OCI-LY1 (cell line): ENCODE results near the gene TMEM190.
A peak's percentile ranks its signal among the peaks of the same experiment; 100 is the strongest.

Experiments
- H2AFZ ChIP-seq: fragments of 200-600 bp; sonication (generic), shearing (Covaris generic); 2 replicates; pipeline ENCODE4 v1.6.0; 2014; ENCODE audit warnings: antibody characterized with exemption, mild to moderate bottlenecking, low read length
- H3F3A ChIP-seq: fragments of 200-600 bp; sonication (generic), shearing (Covaris generic); 2 replicates; pipeline ENCODE4 v1.6.0; 2014; ENCODE audit warnings: mild to moderate bottlenecking, antibody characterized with exemption, low read length, moderate library complexity; ENCODE audit not compliant: insufficient read depth
- H3K27ac ChIP-seq: fragments of 200-600 bp; sonication (generic); 2 replicates; pipeline ENCODE4 v1.5.1; 2014; ENCODE audit warnings: low read length, mixed run types, mild to moderate bottlenecking, low read depth; ENCODE audit not compliant: poor library complexity, severe bottlenecking
- H3K27me3 ChIP-seq: fragments of 200-600 bp; sonication (generic); 2 replicates; pipeline ENCODE4 v1.6.0; 2014; ENCODE audit warnings: antibody characterized with exemption, mild to moderate bottlenecking, low read length, moderate library complexity; ENCODE audit not compliant: insufficient read depth
- H3K36me3 ChIP-seq: fragments of 200-600 bp; sonication (generic); 2 replicates; pipeline ENCODE4 v1.6.1; 2014; ENCODE audit warnings: mild to moderate bottlenecking, antibody characterized with exemption, low read length, moderate library complexity, mixed read lengths; ENCODE audit not compliant: insufficient read depth
- H3K4me1 ChIP-seq: fragments of 200-600 bp; sonication (generic); 2 replicates; pipeline ENCODE4 v1.5.1; 2014; ENCODE audit warnings: mild to moderate bottlenecking, low read length, moderate library complexity; ENCODE audit not compliant: insufficient read depth, severe bottlenecking
- H3K4me2 ChIP-seq: fragments of 200-600 bp; sonication (generic), shearing (Covaris generic); 2 replicates; pipeline ENCODE4 v1.6.1; 2014; ENCODE audit warnings: low read length
- H3K4me3 ChIP-seq: fragments of 200-600 bp; sonication (generic); 2 replicates; pipeline ENCODE4 v1.5.1; 2014; ENCODE audit warnings: low read length, low read depth, mild to moderate bottlenecking, mixed read lengths; ENCODE audit not compliant: poor library complexity, severe bottlenecking
- H3K79me2 ChIP-seq: fragments of 200-600 bp; shearing (Covaris generic); 2 replicates; pipeline ENCODE4 v1.6.1; 2016; ENCODE audit warnings: mixed run types, low read length, mixed read lengths; ENCODE audit not compliant: insufficient read depth
- H3K9ac ChIP-seq: fragments of 200-600 bp; sonication (generic), shearing (Covaris generic); 2 replicates; pipeline ENCODE4 v1.6.1; 2014; ENCODE audit warnings: mild to moderate bottlenecking, low read length, mixed read lengths
- H3K9me2 ChIP-seq: fragments of 200-600 bp; sonication (generic), shearing (Covaris generic); 2 replicates; pipeline ENCODE4 v1.6.1; 2014; ENCODE audit warnings: low read depth, mild to moderate bottlenecking, low read length, mixed read lengths
- H3K9me3 ChIP-seq: fragments of 200-600 bp; shearing (Covaris generic); 2 replicates; pipeline ENCODE4 v1.6.1; 2014; ENCODE audit warnings: low read length, mixed read lengths
- H4K20me1 ChIP-seq: fragments of 200-600 bp; sonication (generic), shearing (Covaris generic); 2 replicates; pipeline ENCODE4 v1.6.0; 2016; ENCODE audit warnings: mild to moderate bottlenecking, low read length; ENCODE audit not compliant: insufficient read depth
- EZH2 ChIP-seq: fragments of 200-600 bp; sonication (generic), shearing (Covaris generic); IDR thresholded peaks from 2 replicates; pipeline ENCODE4 v1.8.0; 2017; ENCODE audit warnings: borderline replicate concordance, mixed run types, mild to moderate bottlenecking, antibody characterized with exemption, low read length, moderate library complexity, mixed read lengths
- TF ChIP-seq, protein P1 (sequence below): fragments of 200-600 bp; sonication (generic), shearing (Covaris generic); IDR thresholded peaks from 2 replicates; pipeline ENCODE4 v1.5.1; 2017; ENCODE audit warnings: mild to moderate bottlenecking, antibody characterized with exemption, low read length, moderate library complexity, mixed read lengths

Gene TMEM190

DNA sequence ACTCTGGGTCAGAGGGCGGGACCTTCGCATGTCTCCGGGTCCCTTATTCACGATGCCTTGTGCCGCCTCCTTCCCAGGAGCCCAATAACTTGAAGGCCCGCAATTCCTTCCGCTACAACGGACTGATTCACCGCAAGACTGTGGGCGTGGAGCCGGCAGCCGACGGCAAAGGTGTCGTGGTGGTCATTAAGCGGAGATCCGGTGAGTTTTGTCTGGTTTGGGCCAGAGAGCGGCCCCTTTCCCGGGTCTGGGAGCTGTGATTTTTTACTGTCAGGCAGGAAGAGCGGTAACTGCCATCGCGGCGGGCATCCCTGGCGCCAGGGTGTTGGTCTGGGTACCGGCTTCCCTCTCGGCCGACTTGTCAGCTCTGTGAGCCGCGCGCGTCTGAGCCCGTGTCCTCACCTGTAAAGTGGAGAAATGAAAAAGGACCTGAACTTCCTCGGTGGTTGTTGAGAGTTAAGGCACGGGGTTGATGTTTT is 9.9 kb downstream of the TMEM190 start:
- peak overlapping the region; percentile 96 for H3K9ac ChIP-seq
- peak overlapping the region; percentile 94 for H3K4me3 ChIP-seq
- H3K36me3 ChIP-seq = peaks cover 52% of the 10 kb centered on the region
- no peaks in the 10 kb centered on the region for H3K27me3 ChIP-seq
- no peaks in the 10 kb centered on the region for H3K79me2 ChIP-seq
- peak overlapping the region; percentile 89 for H3K4me2 ChIP-seq
- peak overlapping the region; percentile 46 for H3K27ac ChIP-seq
- no peaks in the 10 kb centered on the region for H3K9me2 ChIP-seq
- no peaks in the 10 kb centered on the region for H4K20me1 ChIP-seq
- no peaks in the 10 kb centered on the region for H3F3A ChIP-seq
- H2AFZ ChIP-seq = no peak overlapping the region
- H3K4me1 ChIP-seq = peaks cover 47% of the 10 kb centered on the region
- TF ChIP-seq EZH2 = no peak
- TF ChIP-seq, protein P1, sequence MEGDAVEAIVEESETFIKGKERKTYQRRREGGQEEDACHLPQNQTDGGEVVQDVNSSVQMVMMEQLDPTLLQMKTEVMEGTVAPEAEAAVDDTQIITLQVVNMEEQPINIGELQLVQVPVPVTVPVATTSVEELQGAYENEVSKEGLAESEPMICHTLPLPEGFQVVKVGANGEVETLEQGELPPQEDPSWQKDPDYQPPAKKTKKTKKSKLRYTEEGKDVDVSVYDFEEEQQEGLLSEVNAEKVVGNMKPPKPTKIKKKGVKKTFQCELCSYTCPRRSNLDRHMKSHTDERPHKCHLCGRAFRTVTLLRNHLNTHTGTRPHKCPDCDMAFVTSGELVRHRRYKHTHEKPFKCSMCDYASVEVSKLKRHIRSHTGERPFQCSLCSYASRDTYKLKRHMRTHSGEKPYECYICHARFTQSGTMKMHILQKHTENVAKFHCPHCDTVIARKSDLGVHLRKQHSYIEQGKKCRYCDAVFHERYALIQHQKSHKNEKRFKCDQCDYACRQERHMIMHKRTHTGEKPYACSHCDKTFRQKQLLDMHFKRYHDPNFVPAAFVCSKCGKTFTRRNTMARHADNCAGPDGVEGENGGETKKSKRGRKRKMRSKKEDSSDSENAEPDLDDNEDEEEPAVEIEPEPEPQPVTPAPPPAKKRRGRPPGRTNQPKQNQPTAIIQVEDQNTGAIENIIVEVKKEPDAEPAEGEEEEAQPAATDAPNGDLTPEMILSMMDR = no peak
- H3K9me3 ChIP-seq = no peaks in the 10 kb centered on the region

DNA sequence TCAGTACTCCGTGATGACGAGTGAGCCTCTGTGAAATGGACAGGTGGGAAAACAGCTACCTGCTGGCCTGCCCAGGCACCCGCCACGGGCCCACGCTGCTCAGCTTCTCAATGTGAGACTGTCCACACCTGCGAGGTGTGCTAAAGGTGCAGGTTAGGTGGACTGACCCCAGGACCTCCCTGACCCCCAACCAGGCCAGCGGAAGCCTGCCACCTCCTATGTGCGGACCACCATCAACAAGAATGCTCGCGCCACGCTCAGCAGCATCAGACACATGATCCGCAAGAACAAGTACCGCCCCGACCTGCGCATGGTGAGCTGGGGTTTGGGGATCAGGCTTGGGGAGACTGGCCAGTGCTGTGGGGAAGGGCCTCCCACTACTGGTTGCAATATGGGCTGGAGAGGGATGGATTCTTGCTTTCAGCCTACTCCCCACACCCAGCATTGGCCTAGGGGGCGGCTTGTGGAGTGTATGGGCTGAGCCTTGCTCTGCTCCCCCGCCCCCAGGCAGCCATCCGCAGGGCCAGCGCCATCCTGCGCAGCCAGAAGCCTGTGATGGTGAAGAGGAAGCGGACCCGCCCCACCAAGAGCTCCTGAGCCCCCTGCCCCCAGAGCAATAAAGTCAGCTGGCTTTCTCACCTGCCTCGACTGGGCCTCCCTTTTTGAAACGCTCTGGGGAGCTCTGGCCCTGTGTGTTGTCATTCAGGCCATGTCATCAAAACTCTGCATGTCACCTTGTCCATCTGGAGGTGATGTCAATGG is 11.3 kb downstream of the TMEM190 start:
- H3K9ac ChIP-seq = peak overlapping the region; percentile 96
- H3K4me2 ChIP-seq = peak overlapping the region; percentile 89
- peaks cover 52% of the 10 kb centered on the region for H3K36me3 ChIP-seq
- H2AFZ ChIP-seq = no peak overlapping the region
- H3K9me3 ChIP-seq = no peaks in the 10 kb centered on the region
- no peaks in the 10 kb centered on the region for H4K20me1 ChIP-seq
- no peaks in the 10 kb centered on the region for H3F3A ChIP-seq
- no peaks in the 10 kb centered on the region for H3K79me2 ChIP-seq
- no peak for TF ChIP-seq EZH2
- TF ChIP-seq, protein P1 = no peak
- no peaks in the 10 kb centered on the region for H3K9me2 ChIP-seq
- no peak overlapping the region for H3K27ac ChIP-seq
- H3K4me3 ChIP-seq = peak overlapping the region; percentile 94
- peaks cover 47% of the 10 kb centered on the region for H3K4me1 ChIP-seq
- H3K27me3 ChIP-seq = no peaks in the 10 kb centered on the region

DNA sequence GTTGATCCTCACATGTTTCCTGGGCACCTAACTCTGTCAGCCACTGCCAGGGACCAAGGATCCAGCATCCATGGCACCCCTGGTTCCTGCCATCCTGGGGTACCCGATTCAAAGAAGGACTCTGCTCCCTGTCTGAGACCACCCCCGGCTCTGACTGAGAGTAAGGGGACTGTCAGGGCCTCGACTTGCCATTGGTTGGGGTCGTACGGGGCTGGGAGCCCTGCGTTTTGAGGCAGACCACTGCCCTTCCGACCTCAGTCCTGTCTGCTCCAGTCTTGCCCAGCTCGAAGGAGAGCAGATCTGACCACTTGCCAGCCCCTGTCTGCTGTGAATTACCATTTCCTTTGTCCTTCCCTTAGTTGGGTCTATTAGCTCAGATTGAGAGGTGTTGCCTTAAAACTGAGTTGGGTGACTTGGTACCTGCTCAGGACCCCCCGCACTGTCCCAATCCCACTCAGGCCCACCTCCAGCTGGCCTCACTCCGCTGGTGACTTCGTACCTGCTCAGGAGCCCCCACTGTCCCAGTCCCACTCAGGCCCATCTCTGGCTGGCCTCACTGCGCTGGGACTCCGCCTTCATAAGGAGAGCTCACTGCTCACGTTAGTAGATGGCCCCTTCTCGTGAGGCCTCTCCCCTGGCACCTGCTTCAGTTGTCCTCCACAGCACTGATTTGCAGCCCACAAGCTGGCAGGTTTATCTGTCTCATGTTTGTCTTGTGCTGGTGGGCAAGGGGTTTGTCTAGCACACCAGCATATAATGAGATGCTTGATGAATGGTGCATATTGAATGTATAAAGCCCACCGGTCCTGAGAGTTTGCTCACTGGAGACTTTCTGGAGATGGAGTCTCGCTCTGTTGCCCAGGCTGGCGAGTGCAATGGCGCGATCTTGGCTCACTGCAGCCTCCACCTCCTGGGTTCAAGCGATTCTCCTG is 13.0 kb downstream of the TMEM190 start:
- Histone ChIP-seq H3K9me2 (no peaks in the 10 kb centered on the region), H3K4me2 (no peak overlapping the region; the same call in 1 of the 2 replicates), H3K9ac (no peak overlapping the region), H3K36me3 (peaks cover 52% of the 10 kb centered on the region), H3K4me3 (no peak overlapping the region), H2AFZ (no peak overlapping the region), H3K4me1 (peaks cover 36% of the 10 kb centered on the region), H3F3A (no peaks in the 10 kb centered on the region), H3K9me3 (no peaks in the 10 kb centered on the region), H3K27ac (no peak overlapping the region), H3K27me3 (no peaks in the 10 kb centered on the region), H3K79me2 (no peaks in the 10 kb centered on the region), H4K20me1 (no peaks in the 10 kb centered on the region)
- TF ChIP-seq EZH2 = no peak
